ENCODE data around the gene SAE1. TPM values are rescaled to one million over a fixed set of nuclear protein-coding genes. Genes with fewer than 3 reads are reported as not detected.

Gene SAE1
- total and polyA plus RNA-seq, 11 donors, result 15.7 to 84.1 (median 49.7) TPM

DNA sequence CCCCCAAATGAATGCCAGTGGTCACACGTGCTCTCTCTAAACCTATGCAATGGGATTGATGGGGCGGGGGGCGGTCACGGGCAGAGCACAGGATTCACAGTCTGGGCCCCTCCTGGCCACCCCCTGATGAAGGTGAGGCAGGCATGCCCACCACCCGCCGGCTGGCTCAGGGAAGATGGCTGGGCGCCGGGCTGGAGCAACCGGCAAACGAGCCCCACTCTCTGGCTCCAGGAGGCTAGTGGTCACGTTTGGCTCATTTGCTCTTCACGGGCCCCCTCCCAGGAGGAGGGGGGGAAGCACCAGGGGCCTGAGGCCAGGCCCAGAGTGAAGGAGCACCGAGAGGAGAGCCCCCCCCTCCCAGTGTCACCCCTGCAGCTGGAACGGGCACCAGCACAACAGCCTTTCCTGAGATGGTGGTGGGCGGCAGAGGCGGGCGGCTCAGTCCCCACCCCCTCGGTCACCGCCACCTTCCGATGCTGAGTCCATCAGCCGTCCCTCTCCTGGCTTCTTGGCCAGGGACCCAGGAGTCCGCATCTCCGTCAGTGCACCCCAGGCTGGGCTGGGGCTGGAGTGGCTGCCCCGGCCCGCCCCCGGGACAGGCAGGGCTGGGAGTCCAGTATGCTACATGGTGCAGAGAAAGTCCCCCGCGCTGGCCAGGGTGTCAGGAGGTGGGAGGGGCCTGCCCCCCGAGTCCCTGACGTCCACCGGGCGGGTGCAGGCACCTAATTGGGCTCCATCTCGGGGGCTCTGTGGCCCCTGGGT, 90.6 kb downstream of the SAE1 start:
- ATAC-seq (no peak), DNase-seq (no peak)
- no peak for TF ChIP-seq POLR2A (IDR thresholded peaks at IDR 0.05)
- TF ChIP-seq, protein P1, sequence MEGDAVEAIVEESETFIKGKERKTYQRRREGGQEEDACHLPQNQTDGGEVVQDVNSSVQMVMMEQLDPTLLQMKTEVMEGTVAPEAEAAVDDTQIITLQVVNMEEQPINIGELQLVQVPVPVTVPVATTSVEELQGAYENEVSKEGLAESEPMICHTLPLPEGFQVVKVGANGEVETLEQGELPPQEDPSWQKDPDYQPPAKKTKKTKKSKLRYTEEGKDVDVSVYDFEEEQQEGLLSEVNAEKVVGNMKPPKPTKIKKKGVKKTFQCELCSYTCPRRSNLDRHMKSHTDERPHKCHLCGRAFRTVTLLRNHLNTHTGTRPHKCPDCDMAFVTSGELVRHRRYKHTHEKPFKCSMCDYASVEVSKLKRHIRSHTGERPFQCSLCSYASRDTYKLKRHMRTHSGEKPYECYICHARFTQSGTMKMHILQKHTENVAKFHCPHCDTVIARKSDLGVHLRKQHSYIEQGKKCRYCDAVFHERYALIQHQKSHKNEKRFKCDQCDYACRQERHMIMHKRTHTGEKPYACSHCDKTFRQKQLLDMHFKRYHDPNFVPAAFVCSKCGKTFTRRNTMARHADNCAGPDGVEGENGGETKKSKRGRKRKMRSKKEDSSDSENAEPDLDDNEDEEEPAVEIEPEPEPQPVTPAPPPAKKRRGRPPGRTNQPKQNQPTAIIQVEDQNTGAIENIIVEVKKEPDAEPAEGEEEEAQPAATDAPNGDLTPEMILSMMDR (IDR thresholded peaks at IDR 0.05), result no peak
- H3K4me1 ChIP-seq, result peaks cover 0 to 7% (median 5%) of the 10 kb centered on the region in 12 donors
- H3K27me3 ChIP-seq, result no peaks in the 10 kb centered on the region
- no peaks in the 10 kb centered on the region for H3K9me3 ChIP-seq
- intact Hi-C loops (cut with DNase I), result no loop called here
- peaks cover 0 to 56% (median 30%) of the 10 kb centered on the region in 9 donors for H3K36me3 ChIP-seq
- 80 to 89% (median 84%) methylated on average over 26 to 33 of the region's 33 CpGs for WGBS, 4 donors
- no peak overlapping the region for H3K4me3 ChIP-seq
- no peak overlapping the region for H3K27ac ChIP-seq

DNA sequence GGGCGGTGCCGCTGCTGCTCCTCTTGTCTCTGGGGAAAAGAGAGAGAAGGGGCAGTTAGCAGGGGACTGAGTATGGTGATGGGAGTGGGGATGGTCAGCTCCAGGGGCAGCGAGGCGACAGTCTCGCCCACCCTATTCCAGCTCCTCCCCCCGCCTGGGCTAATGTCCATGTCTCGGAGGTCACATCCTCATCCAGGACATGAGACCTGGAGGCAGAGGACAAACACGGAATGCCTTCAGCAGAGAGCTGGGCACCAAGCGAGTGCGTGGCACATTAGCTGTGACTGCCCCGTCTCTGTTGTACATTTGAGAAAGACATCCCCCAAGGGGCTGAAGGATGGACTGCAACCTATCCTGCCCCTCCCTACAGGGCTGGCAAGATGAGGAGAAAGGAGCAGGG, 91.3 kb downstream of the SAE1 start:
- 89 to 93% (median 91%) methylated on average over 11 of the region's 11 CpGs for WGBS, 4 donors
- H3K4me3 ChIP-seq, result no peak overlapping the region
- TF ChIP-seq POLR2A (IDR thresholded peaks at IDR 0.05), result no peak
- TF ChIP-seq, protein P1 (IDR thresholded peaks at IDR 0.05), result no peak
- no peaks in the 10 kb centered on the region for H3K27me3 ChIP-seq
- intact Hi-C loops (cut with DNase I), result no loop called here
- DNase-seq, result no peak
- no peak overlapping the region for H3K27ac ChIP-seq
- H3K9me3 ChIP-seq, result no peaks in the 10 kb centered on the region
- peaks cover 0 to 13% (median 9%) of the 10 kb centered on the region in 12 donors for H3K4me1 ChIP-seq
- no peak for ATAC-seq
- H3K36me3 ChIP-seq, result peaks cover 0 to 56% (median 30%) of the 10 kb centered on the region in 9 donors

GRCh38 chr19:47225746-47226425, 95.3 kb downstream of the SAE1 start:
- ATAC-seq, result peak; percentile 19 to 78 (median 68)
- H3K27ac ChIP-seq, result peak overlapping the region; percentile 97 to 100 (median 100)

More at GRCh38 chr19:47225746-47226425, 95.3 kb downstream of the SAE1 start:
- H3K36me3 ChIP-seq, result peaks cover 0 to 44% (median 24%) of the 10 kb centered on the region in 9 donors
- peak overlapping the region; percentile 38 to 99 (median 88) for H3K4me3 ChIP-seq
- no peaks in the 10 kb centered on the region for H3K27me3 ChIP-seq
- peak; percentile 89 to 94 (median 92) for DNase-seq
- intact Hi-C loops (cut with DNase I), result loop anchor here in 3 of 10 donors (1.0 to 5.0 kb wide), 4 partner anchors 15 to 69 kb away; no protein-coding TSS in a partner anchor
- 3 to 23% (median 6%) methylated on average over 8 to 59 of the region's 59 CpGs for WGBS, 4 donors
- peak; percentile 99 to 100 for TF ChIP-seq POLR2A (IDR thresholded peaks at IDR 0.05)
- TF ChIP-seq, protein P1 (IDR thresholded peaks at IDR 0.05), result peak in 9 of 12 donors; percentile 33 to 68 (median 54)
- no peaks in the 10 kb centered on the region for H3K9me3 ChIP-seq
- H3K4me1 ChIP-seq, result peaks cover 0 to 53% (median 31%) of the 10 kb centered on the region in 12 donors

Measured in heart left ventricle (tissue), 16 donors.